NCI-H2227 (cell line): ENCODE measurements around the gene PRSS33.
A peak's percentile ranks its signal among the peaks of the same experiment; 100 is the strongest.

ENCODE experiments used
- DNase-seq: peaks from one replicate; lab custom pipeline; 2025; ENCODE audit not compliant: unreplicated experiment; lab: John Stamatoyannopoulos, UW

PRSS33 gene

GRCh38 chr16:2777903-2778629 lies 9.3 kb downstream of the PRSS33 start:
- peak; percentile 50 for DNase-seq

- DNase-seq, result peak; percentile 94
These were observed 10.0 kb downstream of the PRSS33 start, which contains the start of gene ELOB for GRCh38 chr16:2777231-2777902. ELOB (minus strand) TSS chr16:2777280; CDS start chr16:2777239, 41 bp downstream.

- DNase-seq, result peak; percentile 66
These were observed 10.7 kb downstream of the PRSS33 start for GRCh38 chr16:2776500-2777139.

GRCh38 chr16:2775765-2776499 lies 11.4 kb downstream of the PRSS33 start:
- no peak for DNase-seq

GRCh38 chr16:2775131-2775716 lies 12.1 kb downstream of the PRSS33 start:
- no peak for DNase-seq

- no peak for DNase-seq
These were observed 13.0 kb downstream of the PRSS33 start for GRCh38 chr16:2774161-2774891.

GRCh38 chr16:2773188-2773968 lies 14.0 kb downstream of the PRSS33 start:
- DNase-seq, result no peak

GRCh38 chr16:2771496-2772402 lies 15.6 kb downstream of the PRSS33 start:
- DNase-seq, result no peak

- no peak for DNase-seq
These were observed 17.1 kb downstream of the PRSS33 start for GRCh38 chr16:2770057-2770951.

GRCh38 chr16:2769675-2770056 lies 17.7 kb downstream of the PRSS33 start:
- no peak for DNase-seq

- DNase-seq, result no peak
These were observed 18.2 kb downstream of the PRSS33 start for GRCh38 chr16:2769100-2769529.

- no peak for DNase-seq
These were observed 18.8 kb downstream of the PRSS33 start for GRCh38 chr16:2768403-2769089.

- DNase-seq, result no peak
These were observed 19.5 kb downstream of the PRSS33 start for GRCh38 chr16:2767891-2768290.

GRCh38 chr16:2767140-2767731 lies 20.1 kb downstream of the PRSS33 start:
- DNase-seq, result no peak

GRCh38 chr16:2766430-2767139 lies 20.8 kb downstream of the PRSS33 start:
- no peak for DNase-seq
